Vagina (tissue), 2 donors: Measurements from ENCODE around the gene TEKT4. TPM values are rescaled to one million over a fixed set of nuclear protein-coding genes. Genes with fewer than 3 reads are reported as not detected.

Experiments
- DNase-seq, 2 donors: peaks; one replicate each; pipeline ENCODE4 v3.0.0-alpha.2; 2017; ENCODE audit errors: extremely low spot score in 2 of 2
- H3K27ac ChIP-seq: fragments of 200-600 bp; sonication (generic); one replicate; pipeline ENCODE4 v1.5.1; 2019
- H3K27me3 ChIP-seq: fragments of 200-600 bp; sonication (generic); one replicate; pipeline ENCODE4 v1.5.1; 2019
- H3K36me3 ChIP-seq, 2 donors: fragments of 200-600 bp; sonication (generic); one replicate each; pipeline ENCODE4 v1.5.1; 2017 to 2019
- H3K4me1 ChIP-seq: fragments of 200-600 bp; sonication (generic); one replicate; pipeline ENCODE4 v1.5.1; 2019
- H3K4me3 ChIP-seq, 2 donors: fragments of 200-600 bp; sonication (generic); 1 replicate in 1 of 2; 2 replicates in 1 of 2; pipeline ENCODE4 v1.5.1; 2016 to 2019
- H3K9me3 ChIP-seq: fragments of 200-600 bp; sonication (generic); one replicate; pipeline ENCODE4 v1.5.1; 2019
- CTCF ChIP-seq, 3 experiments: fragments of 450-650 bp in 2 of 3; fragments of 200-600 bp in 1 of 3; sonication (generic) in 1 of 3; IDR thresholded peaks; one replicate each; pipeline ENCODE4 v1.5.1; 2017 to 2019; ENCODE audit warnings: antibody characterized with exemption in 3 of 3, mild to moderate bottlenecking in 2 of 3, moderate library complexity in 2 of 3
- POLR2A ChIP-seq, 2 donors: fragments of 450-650 bp; IDR thresholded peaks; one replicate each; pipeline ENCODE4 v1.6.1; 2017; ENCODE audit warnings: antibody characterized with exemption in 2 of 2, mild to moderate bottlenecking in 2 of 2, moderate library complexity in 2 of 2
- POLR2AphosphoS5 ChIP-seq, 2 donors: sonication (generic); formaldehyde crosslinking; IDR thresholded peaks; one replicate each; pipeline ENCODE4 v1.9.0; 2017; ENCODE audit warnings: antibody characterized with exemption in 2 of 2, mild to moderate bottlenecking in 2 of 2, low read depth in 1 of 2; ENCODE audit not compliant: insufficient read depth in 1 of 2
- intact Hi-C: fragments of 100-400 bp; cut with DNase I; formaldehyde crosslinking; loops from one replicate; pipeline ENCODE4 v1.15.1; 2023
- total RNA-seq: library from RNA; depleted of rRNA; stranded (reverse); fragments of >200 nt; gene quantifications from one replicate; pipeline ENCODE4 v1.2.3, GENCODE V29; 2016

The TEKT4 gene
- total RNA-seq, 1 donor from 2014 or later = not detected

- DNase-seq = no peak
- intact Hi-C loops = no loop called here
- Histone ChIP-seq H3K27ac (no peak overlapping the region), H3K36me3 (no peaks in the 10 kb centered on the region), H3K4me3 (no peak overlapping the region), H3K27me3 (no peaks in the 10 kb centered on the region), H3K4me1 (no peaks in the 10 kb centered on the region), H3K9me3 (no peaks in the 10 kb centered on the region)
- TF ChIP-seq POLR2A (IDR thresholded peaks at IDR 0.05) (no peak), CTCF (IDR thresholded peaks at IDR 0.05) (no peak), POLR2AphosphoS5 (IDR thresholded peaks at IDR 0.05; ENCODE audit: insufficient read depth in 1 of 2, low read depth in 1 of 2) (no peak)
Observed at GRCh38 chr2:94872676-94873361, 1.6 kb downstream of the TEKT4 start.

GRCh38 chr2:94873362-94874276, 2.4 kb downstream of the TEKT4 start:
- intact Hi-C loops = no loop called here
- Histone ChIP-seq H3K9me3 (no peaks in the 10 kb centered on the region), H3K36me3 (no peaks in the 10 kb centered on the region), H3K4me3 (no peak overlapping the region), H3K27me3 (no peaks in the 10 kb centered on the region), H3K4me1 (no peaks in the 10 kb centered on the region), H3K27ac (no peak overlapping the region)
- TF ChIP-seq POLR2A (IDR thresholded peaks at IDR 0.05) = no peak
- no peak for TF ChIP-seq CTCF (IDR thresholded peaks at IDR 0.05)
- TF ChIP-seq POLR2AphosphoS5 (IDR thresholded peaks at IDR 0.05; ENCODE audit: insufficient read depth in 1 of 2, low read depth in 1 of 2) = no peak
- no peak for DNase-seq

- no peaks in the 10 kb centered on the region for H3K4me1 ChIP-seq
- H3K4me3 ChIP-seq = no peak overlapping the region
- peak in 1 of 3 experiments; percentile 39 for TF ChIP-seq CTCF (IDR thresholded peaks at IDR 0.05)
- no peak for TF ChIP-seq POLR2AphosphoS5 (IDR thresholded peaks at IDR 0.05; ENCODE audit: insufficient read depth in 1 of 2, low read depth in 1 of 2)
- no peaks in the 10 kb centered on the region for H3K9me3 ChIP-seq
- no peaks in the 10 kb centered on the region for H3K27me3 ChIP-seq
- DNase-seq = no peak
- no peak overlapping the region for H3K27ac ChIP-seq
- intact Hi-C loops = no loop called here
- no peaks in the 10 kb centered on the region for H3K36me3 ChIP-seq
Observed at GRCh38 chr2:94874277-94874997, 3.2 kb downstream of the TEKT4 start.

- Histone ChIP-seq H3K36me3 (no peaks in the 10 kb centered on the region), H3K4me3 (no peak overlapping the region), H3K27me3 (no peaks in the 10 kb centered on the region), H3K27ac (no peak overlapping the region), H3K4me1 (no peaks in the 10 kb centered on the region), H3K9me3 (no peaks in the 10 kb centered on the region)
- DNase-seq = no peak
- TF ChIP-seq POLR2A (IDR thresholded peaks at IDR 0.05) (no peak), CTCF (IDR thresholded peaks at IDR 0.05) (no peak), POLR2AphosphoS5 (IDR thresholded peaks at IDR 0.05; ENCODE audit: insufficient read depth in 1 of 2, low read depth in 1 of 2) (no peak)
- intact Hi-C loops = no loop called here
Observed at GRCh38 chr2:94875064-94875819, 4.0 kb downstream of the TEKT4 start.
